Stimulated activated CD8-positive, alpha-beta memory T cell treated with anti-CD3 and anti-CD28 coated beads, Interleukin-12 subunit alpha, Interleukin-12 subunit beta, amount 100 ng/mL, for 24 hours (primary cell): ENCODE measurements around the gene MTMR1.

Experiments used
- DNase-seq: peaks from one replicate; pipeline ENCODE4 v3.0.0-alpha.2; 2020; ENCODE audit errors: extremely low read depth

MTMR1 gene

DNA sequence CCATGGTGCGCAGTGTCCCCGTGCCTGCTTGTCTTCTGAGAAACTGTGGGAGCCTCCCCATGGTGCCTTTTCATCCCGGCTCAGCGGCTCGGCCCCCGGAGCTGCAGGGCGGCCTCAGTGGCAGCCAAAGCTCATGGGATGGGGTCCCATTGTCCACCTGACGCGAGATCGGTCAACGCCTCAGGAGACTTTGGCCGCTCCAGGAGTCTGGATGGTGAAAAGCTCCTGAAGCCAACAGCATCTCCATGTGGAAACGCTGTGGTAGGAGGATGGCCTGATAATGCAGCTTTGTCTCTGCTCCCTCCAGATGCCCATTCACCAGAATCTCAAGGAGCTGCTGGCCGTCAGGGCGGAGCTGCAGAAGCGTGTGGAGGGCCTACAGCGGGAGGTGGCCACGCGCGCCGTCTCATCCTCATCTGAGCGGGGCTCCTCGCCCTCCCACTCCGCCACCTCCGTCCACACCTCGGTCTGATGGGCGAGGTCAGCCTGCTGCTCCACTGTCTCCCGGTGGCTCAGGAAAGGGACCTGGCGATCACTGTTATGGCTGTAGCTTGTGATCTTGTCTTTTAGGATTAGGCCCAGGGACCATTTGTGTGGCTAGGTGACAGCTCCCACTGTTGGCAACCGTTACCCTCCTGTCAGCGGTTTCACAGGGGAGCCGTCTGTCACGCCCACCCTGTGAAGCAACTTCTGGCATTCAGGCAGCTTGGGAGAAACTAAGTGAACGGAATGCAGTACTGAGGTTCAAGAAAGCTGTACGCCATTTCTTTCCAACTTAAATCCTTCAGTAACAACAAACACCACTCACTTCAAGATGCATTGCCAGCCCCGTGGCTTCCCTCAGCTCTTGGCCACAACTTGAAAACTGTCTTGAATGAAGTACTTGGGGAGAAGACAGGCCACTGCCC, 69.3 kb downstream of the MTMR1 start:
- no peak for DNase-seq

DNA sequence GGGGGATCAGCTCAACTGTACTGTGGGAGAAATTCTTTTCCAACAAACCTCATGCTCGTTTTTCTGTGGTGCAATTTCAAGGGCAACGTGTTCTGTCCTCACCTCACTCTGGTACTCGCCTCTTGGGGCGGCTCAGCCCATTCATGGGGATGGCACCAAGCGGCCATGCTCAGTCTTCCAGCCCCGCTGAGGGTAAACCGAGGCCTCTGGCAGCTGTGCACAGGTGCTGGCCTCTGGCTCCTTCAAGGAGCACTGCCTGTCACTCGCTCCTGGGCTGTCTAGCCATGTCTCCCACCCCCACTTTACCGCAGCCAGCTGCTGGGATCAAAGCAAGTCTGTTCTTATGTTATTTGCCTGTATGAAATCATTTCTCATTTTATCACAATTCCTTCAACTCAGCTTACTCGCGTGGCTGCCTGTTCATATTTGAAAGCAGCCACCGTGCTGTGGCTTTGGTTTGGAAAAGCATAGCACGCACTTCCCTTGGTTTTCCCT, 70.2 kb downstream of the MTMR1 start:
- DNase-seq = no peak

DNA sequence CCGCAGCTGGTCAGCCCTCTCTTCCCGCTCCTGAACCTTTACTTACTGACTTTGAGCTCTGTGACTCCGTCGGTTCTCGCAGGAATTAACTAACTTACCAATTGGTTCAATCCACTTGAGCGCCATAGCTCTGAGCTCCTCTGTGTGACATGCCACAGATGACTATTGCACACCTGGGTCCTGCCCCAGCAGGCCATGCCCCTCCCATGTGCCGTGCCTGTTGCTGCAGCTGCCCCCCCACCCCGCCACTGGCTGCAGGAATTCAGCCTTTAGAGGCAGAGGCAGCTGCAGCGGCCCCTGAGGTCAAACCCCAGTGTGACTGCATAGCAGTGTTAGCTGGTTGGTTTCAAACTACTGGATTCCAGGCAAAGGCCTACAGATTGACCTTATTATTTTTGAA, 70.6 kb downstream of the MTMR1 start:
- DNase-seq = no peak

DNA sequence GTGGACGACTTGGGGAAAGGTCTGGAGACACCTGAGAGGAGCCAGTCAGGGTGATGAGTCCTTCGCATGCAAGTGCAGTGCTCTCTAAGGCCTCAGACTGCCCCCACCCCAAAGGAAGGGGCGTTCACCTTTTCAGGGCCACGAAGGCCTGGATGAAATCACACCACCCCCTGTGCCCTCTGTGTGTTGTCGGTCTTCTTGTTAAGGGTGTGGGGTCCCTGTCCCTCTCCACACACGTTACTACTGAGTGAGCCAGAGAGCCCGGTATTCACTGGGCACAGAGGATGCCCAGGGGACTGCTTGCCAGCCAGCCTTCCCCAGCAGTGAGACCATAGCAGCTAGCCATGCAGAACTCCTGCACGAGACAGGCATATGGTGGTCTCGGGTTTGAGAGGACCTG, 72.0 kb downstream of the MTMR1 start:
- DNase-seq = no peak

DNA sequence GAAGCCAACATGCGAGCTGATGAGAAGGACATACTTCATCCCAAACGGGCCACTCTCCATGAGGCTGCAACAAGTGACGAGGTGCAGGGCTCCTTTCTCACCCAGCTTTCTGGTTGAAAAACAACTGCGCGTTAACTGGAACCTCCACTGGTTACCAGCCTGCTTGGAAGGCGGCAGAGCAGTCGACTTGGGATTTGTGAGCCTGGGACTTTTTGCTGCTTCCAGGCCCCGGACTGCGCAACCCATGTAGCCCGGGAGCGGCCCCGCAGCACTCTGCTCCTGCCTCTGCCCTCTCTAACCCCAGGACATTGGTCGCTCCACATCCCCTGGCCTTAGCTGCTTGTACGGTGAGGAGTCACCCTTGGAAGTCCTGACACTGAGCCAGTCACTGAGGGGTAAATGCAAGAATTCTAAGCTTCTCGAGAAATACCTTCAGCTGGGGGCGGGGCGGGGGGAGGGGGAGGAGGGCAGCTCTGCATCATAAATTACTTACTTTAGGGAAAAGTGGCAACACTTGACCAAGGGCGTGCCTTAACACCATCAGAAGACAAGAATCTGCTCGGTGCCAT, 72.7 kb downstream of the MTMR1 start:
- no peak for DNase-seq

DNA sequence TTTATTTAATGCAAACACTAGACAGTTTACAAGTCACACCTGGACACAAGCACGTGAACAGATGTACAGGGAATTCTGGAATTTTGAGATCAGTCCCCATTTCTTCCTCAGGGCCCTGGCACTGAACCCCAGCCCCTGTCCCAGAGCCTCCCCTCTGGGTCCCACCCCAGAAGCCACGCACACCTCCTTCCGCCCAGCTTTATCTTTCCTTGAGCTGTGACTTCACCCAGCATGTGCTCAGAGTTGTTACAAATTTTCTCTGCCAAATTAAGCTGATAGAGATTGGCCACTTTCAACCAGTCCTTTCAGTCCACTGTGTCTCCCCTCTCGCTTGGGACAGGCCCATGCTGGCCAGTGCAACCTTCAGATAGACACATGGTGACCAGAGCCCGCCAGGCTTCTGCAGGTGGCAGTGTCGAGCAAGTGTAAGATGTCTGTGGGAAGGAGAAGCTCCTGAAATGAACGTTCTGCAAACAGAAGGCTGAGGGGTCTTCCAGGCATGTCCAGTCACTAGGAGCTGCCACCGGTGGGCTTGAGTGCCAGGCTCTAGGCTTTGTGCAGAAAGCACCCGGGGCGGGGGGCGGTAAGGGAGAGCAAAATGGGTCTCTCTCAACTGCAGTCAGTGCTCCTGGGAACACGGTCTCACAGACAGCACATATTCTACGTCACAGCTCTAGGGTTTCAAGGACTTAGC, 73.3 kb downstream of the MTMR1 start:
- no peak for DNase-seq

DNA sequence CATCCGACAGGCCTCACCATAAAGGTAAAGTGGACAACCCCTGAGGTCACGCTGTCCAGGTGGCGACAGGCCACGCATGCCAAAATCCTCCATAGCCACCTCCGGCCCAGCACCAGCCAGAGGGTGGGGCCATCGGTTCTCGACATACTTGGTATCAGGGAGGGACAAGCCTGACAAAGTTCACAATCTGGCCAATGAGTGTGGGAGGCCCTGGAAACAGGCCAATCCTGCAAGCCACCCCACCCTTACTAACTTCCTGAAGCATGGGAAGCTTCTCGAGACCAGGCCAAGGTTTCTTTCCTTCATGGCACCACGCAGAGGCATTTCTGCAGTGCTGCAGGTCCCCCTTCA, 73.8 kb downstream of the MTMR1 start:
- DNase-seq = no peak

DNA sequence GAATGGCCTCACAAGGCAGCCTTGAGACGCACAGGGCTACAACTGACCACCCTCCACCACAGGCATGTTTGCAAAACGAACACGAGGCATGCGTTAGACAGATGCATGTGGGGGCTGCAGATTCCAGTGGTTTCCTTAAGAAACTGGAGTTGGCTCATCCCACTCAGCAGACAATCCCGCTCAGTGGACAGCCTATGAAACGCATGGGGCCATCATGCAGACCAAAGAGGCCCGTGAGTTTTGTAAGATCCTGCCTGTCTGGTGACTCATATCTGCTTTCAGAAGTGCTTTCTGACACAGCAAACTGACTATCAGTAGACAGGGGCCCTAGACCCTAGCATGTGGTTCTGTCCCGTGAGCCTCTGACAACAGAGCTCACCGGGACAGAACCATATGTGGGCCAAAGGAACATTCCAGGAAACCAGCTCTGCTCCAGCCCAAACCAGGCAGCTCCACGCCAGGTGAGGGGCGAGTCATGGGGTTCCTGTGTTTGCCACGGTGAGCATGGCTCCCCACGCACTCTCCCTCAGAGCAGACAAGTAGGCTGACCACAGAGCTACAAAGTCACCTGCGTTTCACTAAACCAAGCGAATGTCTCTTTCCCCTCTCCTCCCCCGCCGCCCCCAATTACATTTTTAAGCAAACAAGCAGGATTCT, 74.4 kb downstream of the MTMR1 start:
- DNase-seq = no peak

DNA sequence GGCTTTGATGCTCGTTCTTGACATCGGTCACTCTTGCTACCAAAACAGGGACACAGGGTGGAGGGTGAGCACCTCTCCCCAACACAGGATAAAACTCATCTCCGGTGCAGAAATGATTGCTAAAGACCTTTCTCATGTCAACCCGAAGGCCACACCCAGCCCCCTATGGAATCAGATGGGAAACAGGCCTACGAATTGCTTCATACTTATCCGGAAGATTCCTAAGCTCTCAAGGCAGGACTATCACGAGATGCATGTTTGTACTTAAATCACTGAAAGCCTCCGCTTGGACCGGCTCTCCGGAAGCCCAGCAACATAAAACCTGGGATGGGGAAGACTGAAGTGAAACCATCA, 74.9 kb downstream of the MTMR1 start:
- no peak for DNase-seq

DNA sequence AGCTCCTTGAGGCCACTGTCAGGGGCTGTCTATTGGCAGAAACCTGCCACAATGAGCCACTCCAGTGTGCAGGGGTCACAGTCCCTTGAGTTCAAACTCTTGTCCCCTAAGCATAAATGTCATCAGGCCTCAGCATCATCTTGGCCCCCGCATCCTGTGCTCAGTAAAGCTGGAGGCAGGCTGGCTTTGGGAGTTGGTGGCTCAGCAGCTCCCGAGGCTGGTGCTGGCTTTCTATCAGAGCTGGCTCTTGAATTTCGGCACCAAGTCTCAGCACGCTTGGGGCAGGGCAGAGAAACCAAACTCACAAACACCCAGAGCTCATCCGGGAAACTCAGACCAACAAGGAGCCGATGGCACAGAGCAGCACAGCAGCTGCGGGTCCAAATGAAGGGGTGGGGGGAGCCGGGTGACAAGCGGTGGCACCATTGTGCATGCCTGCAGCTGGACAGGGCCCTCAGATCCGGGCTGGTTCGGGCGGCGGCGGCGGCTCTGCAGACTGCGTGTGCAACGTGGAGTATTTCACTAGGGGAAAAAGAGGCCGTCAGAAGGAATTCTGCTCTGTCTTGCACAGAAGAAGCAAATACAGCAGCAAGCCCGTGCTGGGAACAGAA, 75.5 kb downstream of the MTMR1 start:
- no peak for DNase-seq

DNA sequence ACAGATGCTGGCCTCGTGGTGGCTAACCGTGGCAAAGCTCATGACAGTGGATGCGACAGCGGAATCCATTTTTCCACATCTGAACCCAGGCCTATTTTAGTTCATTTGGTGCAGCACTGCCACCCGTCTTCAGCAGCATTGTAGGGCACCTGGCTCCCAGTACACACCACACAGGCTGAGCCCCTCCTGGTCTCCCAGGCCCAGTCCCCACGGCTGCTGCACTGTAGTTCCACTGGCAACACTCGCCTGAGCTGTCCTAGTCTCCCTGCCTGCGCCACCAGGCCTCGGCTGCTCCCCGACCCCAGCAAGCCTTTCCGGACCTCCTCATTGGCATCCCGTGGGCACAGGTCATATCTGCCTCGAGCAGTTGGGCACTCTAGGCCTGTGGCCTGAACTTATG, 76.2 kb downstream of the MTMR1 start:
- DNase-seq = no peak

DNA sequence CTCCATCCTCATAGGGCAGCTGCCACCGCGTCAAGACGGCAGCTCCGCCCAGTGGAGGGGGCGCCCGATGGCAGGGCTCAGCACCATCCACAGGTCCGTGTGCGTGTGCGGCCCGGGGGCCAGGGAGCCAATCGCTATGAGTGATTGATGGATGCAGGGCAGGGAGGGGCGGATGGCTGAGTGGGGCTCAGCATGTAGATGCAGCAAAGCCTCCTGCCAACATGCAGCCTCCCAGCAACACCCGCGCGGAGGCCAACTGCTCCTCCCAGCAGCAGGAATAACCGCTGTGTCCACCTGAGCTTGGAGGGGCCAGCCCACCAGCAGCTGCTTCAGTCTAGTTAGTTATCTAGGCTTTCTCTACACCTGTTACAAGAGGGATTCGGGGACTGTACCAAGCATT, 77.4 kb downstream of the MTMR1 start:
- DNase-seq = no peak

DNA sequence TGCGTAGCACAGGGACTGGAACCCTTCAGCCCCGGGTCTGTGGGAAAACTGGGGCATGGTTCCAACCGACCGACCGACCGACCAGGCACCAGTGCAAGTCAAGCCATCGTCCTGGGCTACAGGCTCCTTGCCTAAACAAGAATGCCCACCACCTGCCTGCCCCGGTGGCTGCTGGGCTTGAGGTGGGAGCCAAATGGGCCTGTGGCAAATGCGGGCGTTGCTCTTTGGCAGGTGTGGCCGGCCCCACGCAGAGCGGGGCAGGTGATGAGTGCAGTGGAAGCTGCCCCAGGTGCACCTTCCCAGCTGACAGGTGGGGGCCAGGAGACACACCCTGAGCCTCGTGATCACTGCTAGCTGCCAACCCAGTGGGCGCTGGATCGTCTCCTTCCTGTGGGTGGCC, 77.9 kb downstream of the MTMR1 start:
- no peak for DNase-seq

DNA sequence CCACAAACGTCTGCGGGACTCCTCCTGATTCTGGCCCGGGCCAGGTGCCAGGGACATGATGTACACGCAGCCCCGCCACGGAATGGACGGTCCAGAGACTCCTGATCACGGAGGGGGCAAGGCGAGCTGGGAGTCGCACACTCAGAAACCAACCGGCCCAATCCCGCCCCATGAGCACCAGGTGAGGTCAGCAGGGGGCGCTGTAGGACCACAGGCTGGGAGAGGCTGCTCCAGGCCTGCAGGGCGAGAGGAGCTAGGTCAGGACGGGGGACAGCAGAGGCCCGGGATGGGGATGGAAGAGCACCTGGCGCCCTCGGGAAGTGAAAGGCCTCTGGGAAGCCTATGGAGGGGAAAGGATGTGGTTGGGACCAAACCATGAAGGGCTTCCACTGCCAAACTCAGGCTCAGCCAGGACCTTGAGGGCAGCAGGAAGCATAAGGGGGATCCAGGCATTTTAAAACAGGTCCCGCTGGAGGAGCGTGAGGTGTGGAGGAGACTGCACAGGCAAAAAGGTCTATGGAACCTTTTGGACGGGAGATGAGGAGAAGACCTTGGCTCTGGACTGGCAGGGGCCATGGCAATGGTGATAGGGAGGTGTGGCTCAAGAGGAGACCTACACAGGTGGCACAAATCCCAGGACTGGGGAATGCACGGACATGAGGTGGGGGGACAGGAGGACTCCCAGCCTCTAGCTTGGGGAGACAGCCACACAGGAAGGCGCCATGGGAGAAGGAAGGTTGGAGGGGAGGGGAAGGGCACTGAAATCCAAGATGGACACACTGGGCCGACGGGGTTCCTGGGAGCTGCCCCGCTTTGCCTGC, 79.2 kb downstream of the MTMR1 start:
- DNase-seq = peak; percentile 26

DNA sequence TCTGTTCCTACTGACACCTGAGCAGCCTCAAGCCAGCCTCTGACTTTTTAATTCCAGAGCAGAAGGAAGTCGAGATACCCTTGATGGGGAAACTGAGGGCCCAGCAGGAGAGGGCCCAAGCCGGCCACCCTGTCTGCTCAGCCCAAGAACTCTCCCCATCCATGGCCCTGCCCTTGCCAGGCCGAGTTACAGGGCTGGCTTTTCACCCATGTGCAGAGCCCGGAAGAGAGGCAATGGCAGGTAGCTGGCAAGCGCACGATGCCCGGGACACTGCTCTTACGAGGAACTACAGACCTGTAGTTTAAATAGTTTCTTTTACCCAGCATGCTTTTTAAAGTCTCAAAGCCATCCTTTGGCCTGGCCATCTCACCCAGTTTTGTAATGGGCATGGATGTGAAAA, 79.9 kb downstream of the MTMR1 start:
- DNase-seq = no peak

DNA sequence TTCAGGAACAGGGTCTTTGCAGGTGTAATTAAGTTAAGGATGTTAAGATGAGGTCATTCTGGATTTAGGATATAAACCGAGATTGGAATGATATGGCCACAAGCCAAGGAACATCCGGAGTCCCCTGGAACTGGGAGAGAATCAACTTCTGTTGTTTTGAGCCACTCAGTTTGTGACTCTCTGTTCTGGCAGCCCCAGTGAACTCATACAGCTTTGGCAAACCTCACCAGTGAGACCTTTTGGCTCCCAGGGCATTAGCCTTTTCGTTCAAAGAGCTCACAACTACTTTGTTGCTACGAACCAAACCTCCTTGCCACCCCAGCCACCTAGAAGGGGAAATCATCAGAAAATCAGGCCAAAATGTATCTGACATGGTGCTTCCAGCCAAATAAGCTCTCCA, 80.4 kb downstream of the MTMR1 start:
- DNase-seq = no peak

DNA sequence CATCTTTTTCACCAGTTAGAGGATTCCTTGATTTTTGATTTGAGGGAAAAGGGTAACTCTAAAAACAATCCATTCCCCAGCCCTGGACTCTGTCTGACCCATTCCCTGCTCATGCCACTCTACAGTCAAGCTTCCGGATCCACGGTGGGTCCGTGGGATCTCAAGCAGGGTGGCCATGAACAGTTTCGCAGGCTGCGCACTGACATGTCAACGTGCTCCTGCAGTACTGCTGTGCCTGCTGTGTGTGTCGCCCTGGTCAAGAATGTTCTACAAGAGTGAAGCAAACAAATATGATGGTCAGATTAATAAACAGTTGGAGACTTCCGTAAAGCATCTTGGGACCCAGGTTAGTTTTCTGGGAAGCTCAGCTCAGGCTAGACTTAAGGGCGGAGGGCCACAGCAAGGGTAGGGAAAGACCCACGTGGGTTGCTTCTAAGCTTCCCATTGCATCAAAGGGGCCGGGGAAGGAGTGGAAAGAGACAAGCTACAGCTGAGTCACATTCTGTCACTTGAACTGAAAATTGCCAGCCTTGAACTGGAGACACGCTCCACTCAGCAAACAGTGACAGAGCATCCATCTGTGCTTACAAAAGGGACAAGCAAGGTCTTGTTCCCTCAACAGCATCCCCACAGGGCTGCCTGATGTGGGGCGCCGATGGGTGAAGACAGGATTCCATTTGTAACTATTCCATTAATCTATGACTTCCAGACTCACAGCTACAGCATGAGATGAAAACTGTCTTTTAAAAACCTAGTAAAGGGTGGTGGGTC, 81.8 kb downstream of the MTMR1 start:
- no peak for DNase-seq

DNA sequence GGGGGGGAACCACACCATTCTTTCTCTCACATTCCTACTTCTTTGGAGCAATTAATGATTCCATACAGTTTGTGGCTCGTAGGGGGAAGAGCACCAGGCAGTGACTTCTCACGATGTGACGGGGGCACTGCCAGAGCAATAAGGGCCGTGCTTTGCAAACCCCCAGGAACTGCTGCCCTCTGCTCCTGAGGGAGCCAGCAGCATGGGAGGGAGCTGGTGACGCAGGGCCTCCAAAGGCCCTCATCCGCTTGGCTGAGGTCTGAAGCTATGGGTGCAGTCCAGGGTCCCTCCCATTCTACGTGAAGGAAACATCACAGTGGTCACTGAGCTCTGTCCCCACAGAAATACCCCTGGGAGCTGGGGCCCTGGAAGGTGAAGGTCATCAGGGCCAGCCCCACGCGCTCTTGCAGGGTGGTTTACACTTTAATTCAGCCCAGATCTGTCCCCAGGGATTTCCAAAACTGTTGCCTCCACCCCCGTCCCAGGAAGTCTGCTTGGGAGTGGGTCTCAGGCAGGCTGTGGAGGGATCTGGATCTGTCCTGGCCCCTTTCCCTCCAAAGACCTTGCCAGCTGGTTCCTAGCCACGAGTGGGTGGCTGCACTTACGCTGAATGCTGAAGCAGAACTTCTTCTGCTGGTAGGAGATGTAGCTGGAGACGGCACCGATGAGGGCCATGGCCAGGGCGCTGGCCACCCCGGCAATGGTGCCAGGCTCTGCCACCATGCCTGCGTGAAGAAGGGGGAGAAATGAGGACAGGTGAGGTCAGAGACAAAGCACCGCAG, 82.6 kb downstream of the MTMR1 start:
- no peak for DNase-seq

DNA sequence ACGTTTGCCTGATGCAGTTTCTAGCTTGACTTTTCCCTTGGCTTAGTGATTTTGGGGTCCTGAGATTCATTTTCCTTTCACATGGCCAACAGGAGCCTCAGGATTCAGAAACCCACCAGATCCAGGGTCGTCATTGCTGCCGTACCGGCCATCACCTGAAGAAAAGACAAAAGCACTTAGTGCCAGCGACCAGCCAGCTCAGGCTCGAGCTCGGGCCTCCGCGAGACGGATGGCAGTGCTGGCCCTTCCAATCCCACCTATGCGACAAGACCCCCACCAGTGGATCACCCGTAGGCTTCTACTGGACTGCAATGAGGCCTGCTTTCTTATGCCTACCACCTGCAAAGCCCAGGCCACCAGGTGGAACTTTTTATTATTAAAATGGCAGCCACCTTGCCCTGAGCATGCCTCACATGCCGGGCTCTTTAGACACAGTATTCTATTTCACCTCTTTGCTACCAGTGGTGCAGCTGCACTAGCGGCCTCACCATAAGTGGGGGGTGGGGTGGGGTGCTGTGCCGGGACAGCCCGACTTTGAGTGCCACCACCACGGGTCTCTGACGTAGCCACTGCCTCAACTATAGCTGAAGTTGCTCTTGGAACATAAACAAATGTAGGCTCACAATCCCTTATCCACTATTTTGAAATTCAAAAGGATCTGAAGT, 84.3 kb downstream of the MTMR1 start:
- no peak for DNase-seq
